A549 treated with AZD9567 at 1 μM for 4 hours (cell line): ENCODE data around the gene TLCD3B. TPM values are rescaled to one million over a fixed set of nuclear protein-coding genes. Genes with fewer than 3 reads are reported as not detected.

Experiments used
- total RNA-seq: library from RNA; stranded (reverse); fragments of 200-300 nt; extraction: Qiagen RNA extraction; gene quantifications from 5 replicates; pipeline ENCODE4 v1.2.3, GENCODE V29; 2022; ENCODE audit not compliant: insufficient read depth

TLCD3B gene, protein sequence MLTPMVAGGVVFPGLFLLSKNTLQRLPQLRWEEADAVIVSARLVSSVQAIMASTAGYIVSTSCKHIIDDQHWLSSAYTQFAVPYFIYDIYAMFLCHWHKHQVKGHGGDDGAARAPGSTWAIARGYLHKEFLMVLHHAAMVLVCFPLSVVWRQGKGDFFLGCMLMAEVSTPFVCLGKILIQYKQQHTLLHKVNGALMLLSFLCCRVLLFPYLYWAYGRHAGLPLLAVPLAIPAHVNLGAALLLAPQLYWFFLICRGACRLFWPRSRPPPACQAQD
- total RNA-seq, result 0.25 to 0.43 TPM (median 0.38 TPM) in 4 of 5 replicates, not detected in the other

DNA sequence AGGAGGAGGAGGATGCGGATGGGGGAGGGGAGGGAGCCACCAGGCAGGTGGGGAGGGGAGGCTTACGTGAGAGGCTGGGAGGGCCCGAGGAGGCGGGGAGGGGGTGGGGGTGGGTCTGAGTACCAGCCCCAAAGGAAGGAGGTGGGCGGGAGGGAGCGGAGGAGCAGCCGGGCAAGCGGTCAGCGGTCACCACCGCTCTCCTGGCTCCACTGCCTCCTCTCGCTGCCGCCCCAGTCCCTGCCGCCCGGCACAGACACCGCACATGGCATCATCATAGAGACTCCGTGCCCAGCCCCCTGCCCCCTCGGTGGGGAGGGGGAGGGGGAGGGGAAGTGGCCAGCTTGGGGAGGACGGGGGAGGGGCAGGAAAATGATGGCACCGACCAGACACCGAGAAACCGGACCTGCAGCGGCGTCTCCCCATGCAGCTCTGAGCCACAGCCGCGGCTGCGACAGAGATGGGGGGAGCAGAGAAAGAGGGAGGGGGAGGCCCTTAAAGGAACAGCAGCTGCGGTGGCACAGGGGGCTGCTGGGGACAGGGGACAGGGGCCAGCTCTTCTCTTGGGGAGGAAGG, at the start of gene TLCD3B:
Gene TLCD3B (minus strand): TSS at position 431 of the 573 bp plus-strand sequence. CDS start 744 bp downstream, outside the sequence.

GRCh38 chr16:30075503-30076275, 44.6 kb upstream of the TLCD3B start, which contains the start of gene PPP4C:
PPP4C (plus strand) TSS chr16:30075994; CDS start chr16:30076378, 384 bp downstream.

DNA sequence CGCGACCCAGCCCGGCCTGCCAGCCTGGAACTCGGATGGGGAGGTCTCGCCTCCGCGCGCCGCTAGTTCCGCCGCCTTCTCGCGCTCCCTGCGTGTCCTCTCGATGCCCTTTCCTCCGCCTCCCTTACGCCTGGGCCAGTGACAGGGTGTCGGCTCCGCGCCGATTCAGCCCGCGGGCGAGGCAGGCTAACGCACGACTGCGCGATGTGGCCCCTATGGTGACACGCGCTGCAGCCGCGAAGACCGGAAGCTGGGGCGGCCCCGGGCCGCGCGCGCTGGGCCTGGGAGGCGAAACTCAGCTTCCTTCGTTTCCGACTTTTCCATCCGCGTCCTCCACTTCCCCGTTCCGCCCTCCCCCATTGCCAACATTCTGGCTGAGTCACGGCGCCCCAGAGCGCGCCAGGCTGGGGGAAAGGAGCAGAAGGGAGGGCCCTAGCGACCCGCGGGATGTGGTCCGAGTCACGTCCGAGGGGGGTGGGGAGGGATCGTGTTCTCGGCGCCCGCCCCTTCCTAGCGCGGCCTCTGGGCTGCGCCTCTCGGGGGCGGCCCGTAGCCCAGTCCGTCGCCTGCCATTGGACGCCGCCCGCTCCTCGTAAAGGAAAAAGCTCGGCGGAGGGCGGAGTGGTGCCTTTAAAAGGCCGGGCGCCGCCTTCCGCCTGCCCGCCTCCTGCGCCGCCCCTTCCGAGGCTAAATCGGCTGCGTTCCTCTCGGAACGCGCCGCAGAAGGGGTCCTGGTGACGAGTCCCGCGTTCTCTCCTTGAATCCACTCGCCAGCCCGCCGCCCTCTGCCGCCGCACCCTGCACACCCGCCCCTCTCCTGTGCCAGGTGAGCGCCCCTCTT, 34.3 kb upstream of the TLCD3B start, which contains the start of gene ALDOA:
Gene ALDOA (plus strand): TSS at position 659 of the 841 bp plus-strand sequence. CDS start 1,138 bp downstream, outside the sequence.

GRCh38 chr16:30022887-30023286, 8.2 kb downstream of the TLCD3B start, which contains the start of gene C16orf92:
C16orf92 (plus strand) TSS chr16:30023198; CDS start chr16:30023341, 143 bp downstream.

GRCh38 chr16:30010844-30011713, 20.0 kb downstream of the TLCD3B start, which contains the start of gene DOC2A:
DOC2A (minus strand) TSS chr16:30011027; CDS start chr16:30010222, 805 bp downstream.

GRCh38 chr16:29995911-29996765, 34.9 kb downstream of the TLCD3B start, which contains the start of gene INO80E:
INO80E (plus strand) TSS chr16:29996241; CDS start chr16:29996311, 70 bp downstream.

DNA sequence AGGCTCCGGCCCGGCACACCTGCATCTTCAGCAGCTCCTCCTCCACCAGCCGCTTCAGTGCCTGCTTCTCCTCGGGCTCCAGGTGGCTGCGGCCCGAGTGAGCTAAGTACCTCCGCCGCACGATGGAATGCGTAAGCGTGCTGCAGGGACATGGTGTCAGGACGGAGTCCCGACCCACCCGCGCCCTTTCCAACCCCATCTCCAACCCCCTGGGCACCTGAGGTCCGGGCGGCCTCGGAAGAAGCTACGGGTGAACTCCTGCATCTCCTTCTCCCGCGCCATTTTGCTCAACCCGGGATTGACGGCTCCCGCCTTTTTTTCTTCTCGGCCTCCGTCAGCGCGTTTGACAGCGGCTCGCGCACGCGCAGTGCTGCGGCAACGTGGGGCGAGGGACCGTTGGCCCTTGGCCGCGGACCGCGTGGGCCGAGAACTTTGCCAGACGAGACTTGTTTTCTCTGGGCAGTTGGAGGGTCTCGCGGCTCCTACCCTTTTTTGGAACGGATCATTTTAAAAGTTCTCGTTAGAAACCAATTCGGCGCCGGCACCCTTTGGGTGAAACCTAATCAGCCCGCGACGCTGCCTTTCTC, 35.7 kb downstream of the TLCD3B start, which contains the start of gene HIRIP3:
Gene HIRIP3 (minus strand): TSS at position 294 of the 587 bp plus-strand sequence. CDS start 12 bp downstream, at position 282.

Other genes starting within 250 kb of the TLCD3B start
- 71.5 to 95.7 TPM (median 89.0 TPM) in 5 replicates for gene KIF22, start 240.5 kb downstream of the TLCD3B start, total RNA-seq
- 133 to 159 TPM (median 151 TPM) in 5 replicates for gene MAZ, start 224.7 kb downstream of the TLCD3B start, total RNA-seq
- gene PRRT2, start 219.1 kb downstream of the TLCD3B start, total RNA-seq, result 0.22 to 0.35 TPM (median 0.34 TPM) in 4 of 5 replicates, not detected in the other
- gene PAGR1, start 215.1 kb downstream of the TLCD3B start, total RNA-seq, result 27.3 to 42.4 TPM (median 38.8 TPM) in 5 replicates
- 98.8 to 137 TPM (median 127 TPM) in 5 replicates for gene MVP, start 210.8 kb downstream of the TLCD3B start, total RNA-seq
- 57.2 to 95.0 TPM (median 91.4 TPM) in 5 replicates for gene CDIPT, start 168.0 kb downstream of the TLCD3B start, total RNA-seq
- 15.8 to 21.0 TPM (median 20.6 TPM) in 5 replicates for gene SEZ6L2, start 131.7 kb downstream of the TLCD3B start, total RNA-seq
- 19.5 to 28.6 TPM (median 23.6 TPM) in 5 replicates for gene ASPHD1, start 130.8 kb downstream of the TLCD3B start, total RNA-seq
- gene KCTD13, start 105.0 kb downstream of the TLCD3B start, total RNA-seq, result 13.2 to 21.3 TPM (median 20.2 TPM) in 5 replicates
- 80.6 to 98.0 TPM (median 93.6 TPM) in 5 replicates for gene TMEM219, start 69.2 kb downstream of the TLCD3B start, total RNA-seq
- gene TAOK2, start 57.4 kb downstream of the TLCD3B start, total RNA-seq, result 23.1 to 35.4 TPM (median 34.5 TPM) in 5 replicates
- gene HIRIP3, start 35.7 kb downstream of the TLCD3B start, total RNA-seq, result 12.8 to 15.6 TPM (median 14.2 TPM) in 5 replicates
- 87.3 to 104 TPM (median 98.6 TPM) in 5 replicates for gene INO80E, start 35.0 kb downstream of the TLCD3B start, total RNA-seq
- 1.8 to 2.3 TPM (median 2.2 TPM) in 4 of 5 replicates, not detected in the other for gene DOC2A, start 20.2 kb downstream of the TLCD3B start, total RNA-seq
- not detected in 5 replicates for gene C16orf92, start 8.1 kb downstream of the TLCD3B start, total RNA-seq
- gene ALDOA, start 34.5 kb upstream of the TLCD3B start, total RNA-seq, result 1,612 to 1,913 TPM (median 1,799 TPM) in 5 replicates
- 138 to 146 TPM (median 142 TPM) in 5 replicates for gene PPP4C, start 44.7 kb upstream of the TLCD3B start, total RNA-seq
- gene TBX6, start 60.7 kb upstream of the TLCD3B start, total RNA-seq, result 0.12 to 0.32 TPM (median 0.22 TPM) in 4 of 5 replicates, not detected in the other
- gene YPEL3, start 64.9 kb upstream of the TLCD3B start, total RNA-seq, result 6.1 to 8.0 TPM (median 7.7 TPM) in 5 replicates
- 1.3 to 1.7 TPM (median 1.6 TPM) in 4 of 5 replicates, not detected in the other for gene GDPD3, start 82.3 kb upstream of the TLCD3B start, total RNA-seq
- gene MAPK3, start 91.9 kb upstream of the TLCD3B start, total RNA-seq, result 26.5 to 32.3 TPM (median 32.1 TPM) in 5 replicates
- gene CORO1A, start 152.3 kb upstream of the TLCD3B start, total RNA-seq, result 2.6 to 4.6 TPM (median 3.1 TPM) in 5 replicates
- 104 to 219 TPM (median 200 TPM) in 5 replicates for gene BOLA2B, start 162.4 kb upstream of the TLCD3B start, total RNA-seq
- gene SLX1A, start 162.6 kb upstream of the TLCD3B start, total RNA-seq, result 7.2 to 29.2 TPM (median 20.1 TPM) in 5 replicates
- 5.6 to 28.8 TPM (median 7.8 TPM) in 5 replicates for gene SULT1A3, start 168.0 kb upstream of the TLCD3B start, total RNA-seq
- 2.7 to 3.0 TPM (median 2.8 TPM) in 4 of 5 replicates, not detected in the other for gene NPIPB13, start 217.2 kb upstream of the TLCD3B start, total RNA-seq